ENCODE results near the gene HECW1.

The HECW1 gene

GRCh38 chr7:43196379-43196778 lies 83.9 kb downstream of the HECW1 start:
- Histone ChIP-seq H4K8ac (ENCODE audit: low read length) (no peak overlapping the region), H3K4me3 (ENCODE audit: insufficient read depth in 1 of 2, low read depth in 1 of 2, low read length in 2 of 2) (no peak overlapping the region), H2BK12ac (ENCODE audit: low read length in 2 of 2) (no peak overlapping the region), H2BK5ac (ENCODE audit: low read depth, low read length, poor library complexity, severe bottlenecking) (no peak overlapping the region), H2BK15ac (ENCODE audit: low read depth, poor library complexity, severe bottlenecking) (no peak overlapping the region), H3K36me3 (ENCODE audit: control insufficient read depth in 1 of 2, insufficient read depth in 2 of 2, low read depth in 1 of 2, low read length in 2 of 2) (no peaks in the 10 kb centered on the region), H3K4me1 (ENCODE audit: control insufficient read depth, insufficient read depth, low read depth, low read length) (peaks cover 11% of the 10 kb centered on the region), H2AK5ac (ENCODE audit: low read length, severe bottlenecking) (no peak overlapping the region), H3K4me2 (ENCODE audit: low read length, poor library complexity, severe bottlenecking) (no peak overlapping the region), H3K9me3 (ENCODE audit: control insufficient read depth, low read length) (no peaks in the 10 kb centered on the region), H3K23ac (ENCODE audit: low read length in 2 of 2) (no peak overlapping the region), H3K79me1 (replicated peaks; ENCODE audit: low read length, poor library complexity, severe bottlenecking) (no peaks in the 10 kb centered on the region), H2BK120ac (ENCODE audit: low read depth, low read length) (no peak overlapping the region), H3K4ac (ENCODE audit: low read depth in 1 of 2, low read length in 2 of 2) (no peak overlapping the region), H3K18ac (ENCODE audit: low read depth in 1 of 2, low read length in 2 of 2) (no peak overlapping the region), H2AFZ (ENCODE audit: low read depth, low read length) (no peak overlapping the region), H4K91ac (ENCODE audit: low read length) (no peak overlapping the region), H3K27ac (ENCODE audit: low read length, poor library complexity, severe bottlenecking) (no peak overlapping the region), H3K9ac (ENCODE audit: low read length) (no peak overlapping the region), H3K27me3 (ENCODE audit: control insufficient read depth in 1 of 2, insufficient read depth in 1 of 2, low read length in 2 of 2) (no peaks in the 10 kb centered on the region), H3K14ac (ENCODE audit: low read length in 2 of 2) (no peak overlapping the region)
- 70% methylated on average over 3 of the region's 5 CpGs for WGBS
- no peak for DNase-seq

GRCh38 chr7:43198016-43198415 lies 85.6 kb downstream of the HECW1 start:
- Histone ChIP-seq H3K4me3 (ENCODE audit: insufficient read depth in 1 of 2, low read depth in 1 of 2, low read length in 2 of 2) (no peak overlapping the region), H4K91ac (ENCODE audit: low read length) (peak overlapping the region; percentile 74), H3K18ac (ENCODE audit: low read depth in 1 of 2, low read length in 2 of 2) (peak overlapping the region in 1 of 2 experiments; percentile 88), H2BK15ac (ENCODE audit: low read depth, poor library complexity, severe bottlenecking) (no peak overlapping the region), H2BK12ac (ENCODE audit: low read length in 2 of 2) (peak overlapping the region; percentile 37 to 70), H4K8ac (ENCODE audit: low read length) (peak overlapping the region; percentile 29), H2AFZ (ENCODE audit: low read depth, low read length) (no peak overlapping the region), H3K27me3 (ENCODE audit: control insufficient read depth in 1 of 2, insufficient read depth in 1 of 2, low read length in 2 of 2) (no peaks in the 10 kb centered on the region), H3K23ac (ENCODE audit: low read length in 2 of 2) (no peak overlapping the region), H3K9me3 (ENCODE audit: control insufficient read depth, low read length) (no peaks in the 10 kb centered on the region), H3K36me3 (ENCODE audit: control insufficient read depth in 1 of 2, insufficient read depth in 2 of 2, low read depth in 1 of 2, low read length in 2 of 2) (no peaks in the 10 kb centered on the region), H3K4ac (ENCODE audit: low read depth in 1 of 2, low read length in 2 of 2) (no peak overlapping the region), H3K27ac (ENCODE audit: low read length, poor library complexity, severe bottlenecking) (no peak overlapping the region), H2BK120ac (ENCODE audit: low read depth, low read length) (no peak overlapping the region), H3K9ac (ENCODE audit: low read length) (no peak overlapping the region), H3K4me2 (ENCODE audit: low read length, poor library complexity, severe bottlenecking) (no peak overlapping the region), H3K14ac (ENCODE audit: low read length in 2 of 2) (peak overlapping the region in 1 of 2 experiments; percentile 29), H2BK5ac (ENCODE audit: low read depth, low read length, poor library complexity, severe bottlenecking) (no peak overlapping the region), H3K4me1 (ENCODE audit: control insufficient read depth, insufficient read depth, low read depth, low read length) (peaks cover 11% of the 10 kb centered on the region), H3K79me1 (replicated peaks; ENCODE audit: low read length, poor library complexity, severe bottlenecking) (no peaks in the 10 kb centered on the region), H2AK5ac (ENCODE audit: low read length, severe bottlenecking) (peak overlapping the region; percentile 37)
- DNase-seq, result no peak
- WGBS, result 96% methylated on average over 6 of the region's 6 CpGs

DNA sequence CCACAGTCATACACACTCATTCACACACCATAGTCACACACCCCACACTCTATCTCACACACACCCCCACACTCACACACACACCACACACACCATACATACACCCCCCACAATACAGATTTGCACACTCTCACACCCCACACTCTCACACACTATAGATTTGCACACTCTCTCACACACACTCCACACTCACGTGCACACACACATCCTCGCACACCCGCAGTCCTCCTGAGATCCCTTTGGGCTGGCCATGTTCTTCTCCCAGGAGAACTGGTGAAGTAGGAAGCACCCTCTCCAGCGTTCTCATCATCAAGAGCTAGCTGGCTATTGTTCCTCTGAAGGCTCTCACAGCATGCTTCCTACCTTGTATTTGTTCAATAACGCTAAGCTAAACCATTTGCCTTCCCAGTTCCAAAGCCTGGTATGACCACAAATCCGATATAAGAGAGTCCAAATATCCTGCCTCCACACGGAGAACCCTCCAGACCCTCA lies 86.2 kb downstream of the HECW1 start:
- Histone ChIP-seq H3K18ac (ENCODE audit: low read depth in 1 of 2, low read length in 2 of 2) (peak overlapping the region; percentile 73 to 88), H3K36me3 (ENCODE audit: control insufficient read depth in 1 of 2, insufficient read depth in 2 of 2, low read depth in 1 of 2, low read length in 2 of 2) (no peaks in the 10 kb centered on the region), H3K4me3 (ENCODE audit: insufficient read depth in 1 of 2, low read depth in 1 of 2, low read length in 2 of 2) (no peak overlapping the region), H3K9ac (ENCODE audit: low read length) (peak overlapping the region; percentile 61), H3K79me1 (replicated peaks; ENCODE audit: low read length, poor library complexity, severe bottlenecking) (no peaks in the 10 kb centered on the region), H3K27ac (ENCODE audit: low read length, poor library complexity, severe bottlenecking) (no peak overlapping the region), H3K4me2 (ENCODE audit: low read length, poor library complexity, severe bottlenecking) (peak overlapping the region; percentile 2), H4K91ac (ENCODE audit: low read length) (peak overlapping the region; percentile 92), H3K27me3 (ENCODE audit: control insufficient read depth in 1 of 2, insufficient read depth in 1 of 2, low read length in 2 of 2) (no peaks in the 10 kb centered on the region), H2BK120ac (ENCODE audit: low read depth, low read length) (peak overlapping the region; percentile 61), H2BK15ac (ENCODE audit: low read depth, poor library complexity, severe bottlenecking) (peak overlapping the region; percentile 73), H3K4me1 (ENCODE audit: control insufficient read depth, insufficient read depth, low read depth, low read length) (peaks cover 11% of the 10 kb centered on the region), H2BK12ac (ENCODE audit: low read length in 2 of 2) (peak overlapping the region; percentile 37 to 90), H3K14ac (ENCODE audit: low read length in 2 of 2) (peak overlapping the region in 1 of 2 experiments; percentile 28), H3K4ac (ENCODE audit: low read depth in 1 of 2, low read length in 2 of 2) (peak overlapping the region; percentile 89 to 91), H2AK5ac (ENCODE audit: low read length, severe bottlenecking) (peak overlapping the region; percentile 70), H3K9me3 (ENCODE audit: control insufficient read depth, low read length) (no peaks in the 10 kb centered on the region), H2BK5ac (ENCODE audit: low read depth, low read length, poor library complexity, severe bottlenecking) (no peak overlapping the region), H4K8ac (ENCODE audit: low read length) (peak overlapping the region; percentile 75), H2AFZ (ENCODE audit: low read depth, low read length) (peak overlapping the region; percentile 53), H3K23ac (ENCODE audit: low read length in 2 of 2) (no peak overlapping the region)
- WGBS, result 74% methylated on average over 7 of the region's 7 CpGs
- DNase-seq, result no peak

DNA sequence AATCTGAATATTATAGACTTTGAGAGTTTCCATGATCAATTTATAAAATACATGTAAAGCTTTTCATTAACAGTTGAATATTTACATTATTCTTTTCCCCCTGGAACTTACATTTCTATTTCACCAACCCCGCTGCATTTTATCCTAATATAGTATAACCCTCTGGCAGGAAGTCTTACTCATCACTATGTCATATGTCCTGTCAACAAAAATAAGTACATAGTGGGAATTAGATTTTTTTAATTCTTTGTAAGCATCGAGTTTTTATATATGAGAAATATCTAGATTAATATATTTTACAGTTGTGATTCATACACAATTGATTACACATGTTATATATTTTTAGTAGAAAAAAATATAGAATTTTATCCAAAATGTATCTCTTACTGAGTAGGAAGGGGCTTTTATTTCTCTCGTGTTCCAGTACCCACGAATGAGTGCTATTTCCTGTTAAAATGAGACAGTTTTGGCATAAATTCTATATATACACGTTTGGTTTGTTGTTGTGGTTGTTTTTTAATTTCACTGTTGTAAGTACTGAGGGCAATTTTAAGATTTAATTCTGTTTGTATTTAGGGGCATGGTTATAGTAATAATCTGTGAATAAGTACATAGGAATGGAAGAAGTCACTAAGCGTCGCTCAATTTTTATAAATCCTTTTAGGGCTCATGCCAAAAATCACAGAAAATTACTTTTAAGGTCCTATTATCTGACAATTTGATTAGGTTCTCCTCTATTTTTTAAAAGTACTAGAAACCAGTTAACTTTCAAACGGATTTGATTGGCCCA lies 87.1 kb downstream of the HECW1 start:
- DNase-seq, result peak; percentile 58
- no peak overlapping the region for H2AFZ ChIP-seq (ENCODE audit: low read depth, low read length)
- H2BK5ac ChIP-seq (ENCODE audit: low read depth, low read length, poor library complexity, severe bottlenecking), result no peak overlapping the region
- H3K18ac ChIP-seq (ENCODE audit: low read depth in 1 of 2, low read length in 2 of 2), result no peak overlapping the region
- H3K23ac ChIP-seq (ENCODE audit: low read length in 2 of 2), result no peak overlapping the region
- no peaks in the 10 kb centered on the region for H3K9me3 ChIP-seq (ENCODE audit: control insufficient read depth, low read length)
- peaks cover 11% of the 10 kb centered on the region for H3K4me1 ChIP-seq (ENCODE audit: control insufficient read depth, insufficient read depth, low read depth, low read length)
- peak overlapping the region; percentile 61 for H3K9ac ChIP-seq (ENCODE audit: low read length)
- H4K91ac ChIP-seq (ENCODE audit: low read length), result no peak overlapping the region
- H3K4me2 ChIP-seq (ENCODE audit: low read length, poor library complexity, severe bottlenecking), result no peak overlapping the region
- WGBS, result 0% methylated on average over 4 of the region's 8 CpGs
- no peaks in the 10 kb centered on the region for H3K27me3 ChIP-seq (ENCODE audit: control insufficient read depth in 1 of 2, insufficient read depth in 1 of 2, low read length in 2 of 2)
- H4K8ac ChIP-seq (ENCODE audit: low read length), result no peak overlapping the region
- H2AK5ac ChIP-seq (ENCODE audit: low read length, severe bottlenecking), result no peak overlapping the region
- H3K36me3 ChIP-seq (ENCODE audit: control insufficient read depth in 1 of 2, insufficient read depth in 2 of 2, low read depth in 1 of 2, low read length in 2 of 2), result no peaks in the 10 kb centered on the region
- H3K27ac ChIP-seq (ENCODE audit: low read length, poor library complexity, severe bottlenecking), result no peak overlapping the region
- H2BK15ac ChIP-seq (ENCODE audit: low read depth, poor library complexity, severe bottlenecking), result no peak overlapping the region
- H2BK12ac ChIP-seq (ENCODE audit: low read length in 2 of 2), result no peak overlapping the region
- H3K14ac ChIP-seq (ENCODE audit: low read length in 2 of 2), result no peak overlapping the region
- H3K79me1 ChIP-seq (replicated peaks; ENCODE audit: low read length, poor library complexity, severe bottlenecking), result no peaks in the 10 kb centered on the region
- H3K4me3 ChIP-seq (ENCODE audit: insufficient read depth in 1 of 2, low read depth in 1 of 2, low read length in 2 of 2), result no peak overlapping the region
- no peak overlapping the region for H3K4ac ChIP-seq (ENCODE audit: low read depth in 1 of 2, low read length in 2 of 2)
- no peak overlapping the region for H2BK120ac ChIP-seq (ENCODE audit: low read depth, low read length)
